NK-92 (cell line): ENCODE measurements around the gene CDK11A.
"Not testable (repeated sequence)": the region's sequence is repeated elsewhere in the genome, so short reads cannot be mapped to it uniquely, and the experiment has no call there.

ENCODE experiments used
- DNase-seq: peaks from one replicate; lab custom pipeline; 2025; ENCODE audit not compliant: unreplicated experiment; lab: John Stamatoyannopoulos, UW

CDK11A gene

GRCh38 chr1:1754051-1754815 lies 30.1 kb upstream of the CDK11A start:
- DNase-seq = no peak

- DNase-seq = no peak
Measured at GRCh38 chr1:1753607-1754005, 29.4 kb upstream of the CDK11A start.

- no peak for DNase-seq
Measured at GRCh38 chr1:1752636-1753606, 28.8 kb upstream of the CDK11A start.

GRCh38 chr1:1752190-1752589 lies 28.0 kb upstream of the CDK11A start:
- no peak for DNase-seq

GRCh38 chr1:1749941-1750340 lies 25.8 kb upstream of the CDK11A start:
- DNase-seq = not testable (repeated sequence)

GRCh38 chr1:1748686-1749321 lies 24.6 kb upstream of the CDK11A start:
- no peak for DNase-seq

GRCh38 chr1:1746566-1746909 lies 22.4 kb upstream of the CDK11A start:
- DNase-seq = not testable (repeated sequence)

GRCh38 chr1:1745651-1746565 lies 21.8 kb upstream of the CDK11A start:
- DNase-seq = not testable (repeated sequence)

- DNase-seq = not testable (repeated sequence)
Measured at GRCh38 chr1:1742529-1742928, 18.4 kb upstream of the CDK11A start.

- DNase-seq = not testable (repeated sequence)
Measured at GRCh38 chr1:1741013-1741412, 16.9 kb upstream of the CDK11A start.

- DNase-seq = not testable (repeated sequence)
Measured at GRCh38 chr1:1738799-1739337, 14.7 kb upstream of the CDK11A start.

- DNase-seq = not testable (repeated sequence)
Measured at GRCh38 chr1:1737675-1738590, 13.8 kb upstream of the CDK11A start.

- DNase-seq = no peak
Measured at GRCh38 chr1:1732381-1732780, 8.2 kb upstream of the CDK11A start.

- no peak for DNase-seq
Measured at GRCh38 chr1:1730870-1731269, 6.7 kb upstream of the CDK11A start.

- DNase-seq = not testable (repeated sequence)
Measured at GRCh38 chr1:1730230-1730629, 6.1 kb upstream of the CDK11A start.

- DNase-seq = not testable (repeated sequence)
Measured at GRCh38 chr1:1729116-1729816, 5.1 kb upstream of the CDK11A start.

GRCh38 chr1:1728308-1729005 lies 4.3 kb upstream of the CDK11A start:
- not testable (repeated sequence) for DNase-seq

- DNase-seq = not testable (repeated sequence)
Measured at GRCh38 chr1:1727131-1727651, 3.0 kb upstream of the CDK11A start.
